ENCODE results near the gene C1orf115.

The C1orf115 gene

GRCh38 chr1:220695426-220695825 is 5.3 kb downstream of the C1orf115 start:
- no peak for TF ChIP-seq CTCF (IDR thresholded peaks at IDR 0.05)
- Histone ChIP-seq H3K9me3 (no peaks in the 10 kb centered on the region), H3K27me3 (peaks cover 85% of the 10 kb centered on the region), H3K27ac (no peak overlapping the region), H3K4me3 (ENCODE audit: low read depth in 1 of 2, low read length in 1 of 2) (no peak overlapping the region), H3K36me3 (no peaks in the 10 kb centered on the region), H3K4me1 (ENCODE audit: control insufficient read depth in 1 of 2, insufficient read depth in 1 of 2, low read depth in 1 of 2, low read length in 1 of 2) (peaks cover 4 to 5% of the 10 kb centered on the region in 2 experiments)

GRCh38 chr1:220696226-220696862 is 6.2 kb downstream of the C1orf115 start:
- Histone ChIP-seq H3K4me3 (ENCODE audit: low read depth in 1 of 2, low read length in 1 of 2) (no peak overlapping the region), H3K27me3 (peaks cover 85% of the 10 kb centered on the region), H3K9me3 (no peaks in the 10 kb centered on the region), H3K4me1 (ENCODE audit: control insufficient read depth in 1 of 2, insufficient read depth in 1 of 2, low read depth in 1 of 2, low read length in 1 of 2) (no peaks in the 10 kb centered on the region), H3K36me3 (no peaks in the 10 kb centered on the region), H3K27ac (no peak overlapping the region)
- TF ChIP-seq CTCF (IDR thresholded peaks at IDR 0.05): no peak

GRCh38 chr1:220696863-220697231 is 6.7 kb downstream of the C1orf115 start:
- Histone ChIP-seq H3K4me3 (ENCODE audit: low read depth in 1 of 2, low read length in 1 of 2) (no peak overlapping the region), H3K36me3 (no peaks in the 10 kb centered on the region), H3K9me3 (no peaks in the 10 kb centered on the region), H3K4me1 (ENCODE audit: control insufficient read depth in 1 of 2, insufficient read depth in 1 of 2, low read depth in 1 of 2, low read length in 1 of 2) (no peaks in the 10 kb centered on the region), H3K27ac (no peak overlapping the region), H3K27me3 (peaks cover 85% of the 10 kb centered on the region)
- TF ChIP-seq CTCF (IDR thresholded peaks at IDR 0.05): no peak

- Histone ChIP-seq H3K27me3 (peaks cover 85% of the 10 kb centered on the region), H3K36me3 (no peaks in the 10 kb centered on the region), H3K4me3 (ENCODE audit: low read depth in 1 of 2, low read length in 1 of 2) (no peak overlapping the region), H3K27ac (no peak overlapping the region), H3K4me1 (ENCODE audit: control insufficient read depth in 1 of 2, insufficient read depth in 1 of 2, low read depth in 1 of 2, low read length in 1 of 2) (peaks cover 0 to 2% of the 10 kb centered on the region in 2 experiments), H3K9me3 (no peaks in the 10 kb centered on the region)
- TF ChIP-seq CTCF (IDR thresholded peaks at IDR 0.05): no peak
Observed at GRCh38 chr1:220697326-220697725, 7.2 kb downstream of the C1orf115 start.

- Histone ChIP-seq H3K4me3 (ENCODE audit: low read depth in 1 of 2, low read length in 1 of 2) (no peak overlapping the region), H3K4me1 (ENCODE audit: control insufficient read depth in 1 of 2, insufficient read depth in 1 of 2, low read depth in 1 of 2, low read length in 1 of 2) (peaks cover 0 to 7% of the 10 kb centered on the region in 2 experiments), H3K36me3 (no peaks in the 10 kb centered on the region), H3K27me3 (peaks cover 85% of the 10 kb centered on the region), H3K9me3 (no peaks in the 10 kb centered on the region), H3K27ac (no peak overlapping the region)
- no peak for TF ChIP-seq CTCF (IDR thresholded peaks at IDR 0.05)
Observed at GRCh38 chr1:220698607-220699016, 8.4 kb downstream of the C1orf115 start.
